HepG2 (cell line): ENCODE data around the gene KANK3. TPM values are rescaled to one million over a fixed set of nuclear protein-coding genes. Genes with fewer than 3 reads are reported as not detected.

Source experiments
- ARNT2 ChIP-seq: sonication (generic); formaldehyde crosslinking; IDR thresholded peaks from 2 replicates; pipeline ENCODE4 v1.8.0; 2022; ENCODE audit warnings: mild to moderate bottlenecking, low read depth, missing genetic modification reagents, moderate library complexity
- ATM ChIP-seq: fragments of 450-650 bp; IDR thresholded peaks from 2 replicates; pipeline ENCODE4 v1.7.1; 2017; ENCODE audit warnings: mild to moderate bottlenecking, borderline replicate concordance
- CEBPG ChIP-seq: IDR thresholded peaks from 2 replicates; pipeline ENCODE4 v1.6.1; 2016
- ETV5 ChIP-seq: IDR thresholded peaks from 2 replicates; pipeline ENCODE4 v1.6.1; 2018; ENCODE audit warnings: missing biosample characterization, missing genetic modification reagents, inconsistent platforms, borderline replicate concordance
- FOXK2 ChIP-seq: fragments of 450-650 bp; IDR thresholded peaks from 2 replicates; pipeline ENCODE4 v1.6.1; 2016
- HMGA1 ChIP-seq: sonication (generic); formaldehyde crosslinking; conservative IDR thresholded peaks from 2 replicates; pipeline ENCODE4 v1.4.0; 2020; ENCODE audit warnings: missing genetic modification reagents
- HOXA3 ChIP-seq: sonication (generic); formaldehyde crosslinking; IDR thresholded peaks from 2 replicates; pipeline ENCODE4 v1.5.0; 2020; ENCODE audit warnings: missing genetic modification reagents
- MXI1 ChIP-seq: IDR thresholded peaks from 3 replicates; pipeline ENCODE4 v1.6.1; 2012; ENCODE audit warnings: low read depth, low read length, inconsistent platforms, borderline replicate concordance
- PPARG ChIP-seq: conservative IDR thresholded peaks from 2 replicates; pipeline ENCODE4 v1.6.1; 2016; ENCODE audit warnings: missing biosample characterization, missing genetic modification reagents
- RARA ChIP-seq: IDR thresholded peaks from 2 replicates; pipeline ENCODE4 v1.6.1; 2016; ENCODE audit warnings: missing genetic modification reagents, missing compliant biosample characterization
- ZNF577 ChIP-seq: sonication (generic); formaldehyde crosslinking; IDR thresholded peaks from 2 replicates; pipeline ENCODE4 v1.4.0; 2020; ENCODE audit warnings: mild to moderate bottlenecking, low read depth, missing genetic modification reagents, borderline replicate concordance
- ZNF614 ChIP-seq: IDR thresholded peaks from 2 replicates; pipeline ENCODE4 v1.6.1; 2018; ENCODE audit warnings: missing biosample characterization, missing genetic modification reagents, inconsistent platforms, borderline replicate concordance
- ZNF747 ChIP-seq: sonication (generic); formaldehyde crosslinking; IDR thresholded peaks from 2 replicates; pipeline ENCODE4 v1.8.1; 2023; ENCODE audit warnings: missing genetic modification reagents, mild to moderate bottlenecking, borderline replicate concordance
- ZNF792 ChIP-seq: IDR thresholded peaks from 2 replicates; pipeline ENCODE4 v1.6.1; 2016
- ZSCAN21 ChIP-seq: sonication (generic); formaldehyde crosslinking; IDR thresholded peaks from 2 replicates; pipeline ENCODE4 v1.8.0; 2022; ENCODE audit warnings: mild to moderate bottlenecking, missing genetic modification reagents, moderate library complexity, borderline replicate concordance
- polyA plus RNA-seq, 8 experiments: library from polyadenylated mRNA; depleted of rRNA in 3 of 8; stranded (reverse) in 7 of 8; unstranded in 1 of 8; fragments of >200 nt; fragmentation: Illumina TruSeq in 4 of 8; extraction: Trizol in 4 of 8; gene quantifications; 2 replicates each; pipeline versions ENCODE4 v1.2.1 to v1.2.3, GENCODE V29; 2011 to 2016; ENCODE audit warnings: low read depth in 4 of 8, missing spikeins in 1 of 8, mixed read lengths in 1 of 8; ENCODE audit not compliant: insufficient read depth in 1 of 8
- total RNA-seq, 5 experiments: library from RNA; depleted of rRNA; stranded (reverse); fragments of >200 nt; fragmentation: Illumina TruSeq; extraction: Trizol; gene quantifications; 2 replicates each; pipeline ENCODE4 v1.2.3, GENCODE V29; 2016; ENCODE audit warnings: low read depth in 1 of 5
- TF ChIP-seq, protein P1 (sequence below): sonication (generic); formaldehyde crosslinking; IDR thresholded peaks from 2 replicates; pipeline ENCODE4 v1.4.0; 2020; ENCODE audit warnings: missing genetic modification reagents, borderline replicate concordance
- TF ChIP-seq, protein P2 (sequence below): sonication (generic); formaldehyde crosslinking; IDR thresholded peaks from 2 replicates; pipeline ENCODE4 v1.4.0; 2020; ENCODE audit warnings: missing genetic modification reagents
- TF ChIP-seq, protein P3 (sequence below): sonication (generic); formaldehyde crosslinking; IDR thresholded peaks from 2 replicates; pipeline ENCODE4 v1.4.0; 2020; ENCODE audit warnings: missing genetic modification reagents, mild to moderate bottlenecking, borderline replicate concordance
- TF ChIP-seq, protein P4 (sequence below): sonication (generic); formaldehyde crosslinking; IDR thresholded peaks from 2 replicates; pipeline ENCODE4 v1.5.0; 2020; ENCODE audit warnings: mild to moderate bottlenecking, missing genetic modification reagents, moderate library complexity

KANK3 gene
- total and polyA plus RNA-seq, 2 of the 13 experiments (the other 11 are each of a cell fraction or from before 2014, with no cell fraction given) = 0.15 to 0.20 TPM

DNA sequence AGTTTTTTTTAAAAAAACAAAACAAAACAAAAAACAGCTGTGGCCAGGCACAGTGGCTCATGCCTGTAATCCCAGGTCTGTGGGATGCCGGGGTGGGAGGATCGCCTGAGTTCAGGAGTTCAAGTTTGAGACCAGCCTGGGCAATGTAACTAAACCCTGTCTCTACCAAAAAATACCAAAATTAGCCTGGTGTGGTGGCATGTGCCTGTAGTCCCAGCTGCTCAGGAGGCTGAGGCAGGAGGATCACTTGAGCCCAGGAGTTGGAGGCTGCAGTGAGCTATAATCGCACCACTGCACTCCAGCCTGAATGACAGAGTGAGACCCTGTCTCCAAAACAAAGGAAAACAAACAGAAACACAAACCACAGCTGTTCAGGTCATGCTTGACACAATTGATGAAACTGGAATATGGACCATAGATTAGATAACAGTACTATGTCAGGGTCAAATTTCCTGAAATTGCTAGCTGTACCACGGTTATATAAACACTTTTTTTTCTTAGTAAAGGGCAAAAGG is 14.0 kb upstream of the KANK3 start (continued):
- TF ChIP-seq CEBPG (CRISPR knock-in tag) (peak; percentile 80), ZNF614 (peak; percentile 96), ZSCAN21 (peak; percentile 43; the same call in 1 of the 2 replicates), ETV5 (CRISPR knock-in tag) (peak; percentile 67; the same call in 1 of the 2 replicates), ZNF747 (CRISPR knock-in tag) (peak; percentile 72; the same call in 1 of the 2 replicates), HMGA1 (no peak), MXI1 (peak; percentile 62; the same call in 2 of the 3 replicates), HOXA3 (peak; percentile 65; the same call in 1 of the 2 replicates), ZNF577 (CRISPR knock-in tag) (no peak), RARA (CRISPR knock-in tag) (peak; percentile 98), ARNT2 (0 out of 2 replicates have a peak, but pooled peaks have one; percentile 32), ATM (peak; percentile 60; the same call in 1 of the 2 replicates), PPARG (CRISPR knock-in tag) (peak; percentile 94), ZNF792 (peak; percentile 31; the same call in 1 of the 2 replicates), FOXK2 (peak; percentile 86)
- TF ChIP-seq, protein P1, sequence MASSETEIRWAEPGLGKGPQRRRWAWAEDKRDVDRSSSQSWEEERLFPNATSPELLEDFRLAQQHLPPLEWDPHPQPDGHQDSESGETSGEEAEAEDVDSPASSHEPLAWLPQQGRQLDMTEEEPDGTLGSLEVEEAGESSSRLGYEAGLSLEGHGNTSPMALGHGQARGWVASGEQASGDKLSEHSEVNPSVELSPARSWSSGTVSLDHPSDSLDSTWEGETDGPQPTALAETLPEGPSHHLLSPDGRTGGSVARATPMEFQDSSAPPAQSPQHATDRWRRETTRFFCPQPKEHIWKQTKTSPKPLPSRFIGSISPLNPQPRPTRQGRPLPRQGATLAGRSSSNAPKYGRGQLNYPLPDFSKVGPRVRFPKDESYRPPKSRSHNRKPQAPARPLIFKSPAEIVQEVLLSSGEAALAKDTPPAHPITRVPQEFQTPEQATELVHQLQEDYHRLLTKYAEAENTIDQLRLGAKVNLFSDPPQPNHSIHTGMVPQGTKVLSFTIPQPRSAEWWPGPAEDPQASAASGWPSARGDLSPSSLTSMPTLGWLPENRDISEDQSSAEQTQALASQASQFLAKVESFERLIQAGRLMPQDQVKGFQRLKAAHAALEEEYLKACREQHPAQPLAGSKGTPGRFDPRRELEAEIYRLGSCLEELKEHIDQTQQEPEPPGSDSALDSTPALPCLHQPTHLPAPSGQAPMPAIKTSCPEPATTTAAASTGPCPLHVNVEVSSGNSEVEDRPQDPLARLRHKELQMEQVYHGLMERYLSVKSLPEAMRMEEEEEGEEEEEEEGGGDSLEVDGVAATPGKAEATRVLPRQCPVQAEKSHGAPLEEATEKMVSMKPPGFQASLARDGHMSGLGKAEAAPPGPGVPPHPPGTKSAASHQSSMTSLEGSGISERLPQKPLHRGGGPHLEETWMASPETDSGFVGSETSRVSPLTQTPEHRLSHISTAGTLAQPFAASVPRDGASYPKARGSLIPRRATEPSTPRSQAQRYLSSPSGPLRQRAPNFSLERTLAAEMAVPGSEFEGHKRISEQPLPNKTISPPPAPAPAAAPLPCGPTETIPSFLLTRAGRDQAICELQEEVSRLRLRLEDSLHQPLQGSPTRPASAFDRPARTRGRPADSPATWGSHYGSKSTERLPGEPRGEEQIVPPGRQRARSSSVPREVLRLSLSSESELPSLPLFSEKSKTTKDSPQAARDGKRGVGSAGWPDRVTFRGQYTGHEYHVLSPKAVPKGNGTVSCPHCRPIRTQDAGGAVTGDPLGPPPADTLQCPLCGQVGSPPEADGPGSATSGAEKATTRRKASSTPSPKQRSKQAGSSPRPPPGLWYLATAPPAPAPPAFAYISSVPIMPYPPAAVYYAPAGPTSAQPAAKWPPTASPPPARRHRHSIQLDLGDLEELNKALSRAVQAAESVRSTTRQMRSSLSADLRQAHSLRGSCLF (CRISPR knock-in tag) = no peak
- TF ChIP-seq, protein P2, sequence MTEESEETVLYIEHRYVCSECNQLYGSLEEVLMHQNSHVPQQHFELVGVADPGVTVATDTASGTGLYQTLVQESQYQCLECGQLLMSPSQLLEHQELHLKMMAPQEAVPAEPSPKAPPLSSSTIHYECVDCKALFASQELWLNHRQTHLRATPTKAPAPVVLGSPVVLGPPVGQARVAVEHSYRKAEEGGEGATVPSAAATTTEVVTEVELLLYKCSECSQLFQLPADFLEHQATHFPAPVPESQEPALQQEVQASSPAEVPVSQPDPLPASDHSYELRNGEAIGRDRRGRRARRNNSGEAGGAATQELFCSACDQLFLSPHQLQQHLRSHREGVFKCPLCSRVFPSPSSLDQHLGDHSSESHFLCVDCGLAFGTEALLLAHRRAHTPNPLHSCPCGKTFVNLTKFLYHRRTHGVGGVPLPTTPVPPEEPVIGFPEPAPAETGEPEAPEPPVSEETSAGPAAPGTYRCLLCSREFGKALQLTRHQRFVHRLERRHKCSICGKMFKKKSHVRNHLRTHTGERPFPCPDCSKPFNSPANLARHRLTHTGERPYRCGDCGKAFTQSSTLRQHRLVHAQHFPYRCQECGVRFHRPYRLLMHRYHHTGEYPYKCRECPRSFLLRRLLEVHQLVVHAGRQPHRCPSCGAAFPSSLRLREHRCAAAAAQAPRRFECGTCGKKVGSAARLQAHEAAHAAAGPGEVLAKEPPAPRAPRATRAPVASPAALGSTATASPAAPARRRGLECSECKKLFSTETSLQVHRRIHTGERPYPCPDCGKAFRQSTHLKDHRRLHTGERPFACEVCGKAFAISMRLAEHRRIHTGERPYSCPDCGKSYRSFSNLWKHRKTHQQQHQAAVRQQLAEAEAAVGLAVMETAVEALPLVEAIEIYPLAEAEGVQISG (CRISPR knock-in tag) = peak; percentile 60; the same call in 1 of the 2 replicates
- TF ChIP-seq, protein P3, sequence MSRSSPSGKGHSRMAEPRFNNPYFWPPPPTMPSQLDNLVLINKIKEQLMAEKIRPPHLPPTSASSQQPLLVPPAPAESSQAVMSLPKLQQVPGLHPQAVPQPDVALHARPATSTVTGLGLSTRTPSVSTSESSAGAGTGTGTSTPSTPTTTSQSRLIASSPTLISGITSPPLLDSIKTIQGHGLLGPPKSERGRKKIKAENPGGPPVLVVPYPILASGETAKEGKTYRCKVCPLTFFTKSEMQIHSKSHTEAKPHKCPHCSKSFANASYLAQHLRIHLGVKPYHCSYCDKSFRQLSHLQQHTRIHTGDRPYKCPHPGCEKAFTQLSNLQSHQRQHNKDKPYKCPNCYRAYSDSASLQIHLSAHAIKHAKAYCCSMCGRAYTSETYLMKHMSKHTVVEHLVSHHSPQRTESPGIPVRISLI = peak; percentile 99
- TF ChIP-seq, protein P4, sequence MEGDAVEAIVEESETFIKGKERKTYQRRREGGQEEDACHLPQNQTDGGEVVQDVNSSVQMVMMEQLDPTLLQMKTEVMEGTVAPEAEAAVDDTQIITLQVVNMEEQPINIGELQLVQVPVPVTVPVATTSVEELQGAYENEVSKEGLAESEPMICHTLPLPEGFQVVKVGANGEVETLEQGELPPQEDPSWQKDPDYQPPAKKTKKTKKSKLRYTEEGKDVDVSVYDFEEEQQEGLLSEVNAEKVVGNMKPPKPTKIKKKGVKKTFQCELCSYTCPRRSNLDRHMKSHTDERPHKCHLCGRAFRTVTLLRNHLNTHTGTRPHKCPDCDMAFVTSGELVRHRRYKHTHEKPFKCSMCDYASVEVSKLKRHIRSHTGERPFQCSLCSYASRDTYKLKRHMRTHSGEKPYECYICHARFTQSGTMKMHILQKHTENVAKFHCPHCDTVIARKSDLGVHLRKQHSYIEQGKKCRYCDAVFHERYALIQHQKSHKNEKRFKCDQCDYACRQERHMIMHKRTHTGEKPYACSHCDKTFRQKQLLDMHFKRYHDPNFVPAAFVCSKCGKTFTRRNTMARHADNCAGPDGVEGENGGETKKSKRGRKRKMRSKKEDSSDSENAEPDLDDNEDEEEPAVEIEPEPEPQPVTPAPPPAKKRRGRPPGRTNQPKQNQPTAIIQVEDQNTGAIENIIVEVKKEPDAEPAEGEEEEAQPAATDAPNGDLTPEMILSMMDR (CRISPR knock-in tag) = peak; percentile 12; the same call in 1 of the 2 replicates
